GM19043 (cell line): Measurements from ENCODE around the gene KIF23.
"Not testable (repeated sequence)": the region's sequence is repeated elsewhere in the genome, so short reads cannot be mapped to it uniquely, and the experiment has no call there.

Experiments
- ATAC-seq: cut with Tn5 transposase; IDR thresholded peaks from one replicate; pipeline ENCODE4 v1.9.1; 2021; ENCODE audit warnings: low read depth; ENCODE audit not compliant: unreplicated experiment

Gene KIF23

DNA sequence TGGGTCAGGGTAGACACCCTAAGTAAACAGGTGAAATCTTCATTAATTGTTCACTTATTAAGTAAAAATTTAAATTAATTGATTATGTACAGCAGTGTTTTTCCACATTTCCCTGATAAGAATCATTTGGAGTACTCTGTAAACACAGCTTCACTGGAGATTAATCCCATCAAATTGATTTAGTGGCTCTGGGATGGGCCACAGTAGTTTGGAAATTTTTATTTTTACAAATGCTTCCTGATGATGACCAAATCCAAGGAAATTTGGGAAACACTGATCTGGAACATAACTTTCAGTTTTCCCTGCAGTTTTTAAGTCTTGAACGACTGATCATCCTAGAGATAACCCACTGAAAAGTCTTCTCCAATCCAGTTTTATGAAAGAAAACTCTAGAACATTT is 19.7 kb downstream of the KIF23 start:
- ATAC-seq = no peak

DNA sequence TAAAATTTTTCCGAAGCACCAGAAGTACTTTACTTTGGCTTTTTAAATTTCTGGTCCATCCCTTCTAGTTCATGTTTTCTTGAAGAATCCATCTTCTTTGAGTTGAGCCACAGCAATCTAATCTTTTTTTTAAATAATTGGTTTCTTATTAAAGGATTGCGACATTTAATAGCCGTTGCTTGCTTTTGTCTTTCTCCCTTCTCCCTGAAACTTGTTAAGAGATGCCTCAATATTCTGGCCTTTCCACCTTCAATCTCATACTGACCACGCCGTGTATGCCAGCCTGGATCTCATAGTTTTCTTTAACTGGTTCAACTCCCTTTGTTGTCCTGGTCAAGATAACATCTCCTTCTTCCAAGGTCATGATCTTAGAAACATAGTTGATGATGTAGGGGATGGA is 20.1 kb downstream of the KIF23 start:
- no peak for ATAC-seq

GRCh38 chr15:69434679-69435078 is 20.5 kb downstream of the KIF23 start:
- no peak for ATAC-seq

GRCh38 chr15:69435985-69436384 is 21.8 kb downstream of the KIF23 start:
- ATAC-seq = no peak

DNA sequence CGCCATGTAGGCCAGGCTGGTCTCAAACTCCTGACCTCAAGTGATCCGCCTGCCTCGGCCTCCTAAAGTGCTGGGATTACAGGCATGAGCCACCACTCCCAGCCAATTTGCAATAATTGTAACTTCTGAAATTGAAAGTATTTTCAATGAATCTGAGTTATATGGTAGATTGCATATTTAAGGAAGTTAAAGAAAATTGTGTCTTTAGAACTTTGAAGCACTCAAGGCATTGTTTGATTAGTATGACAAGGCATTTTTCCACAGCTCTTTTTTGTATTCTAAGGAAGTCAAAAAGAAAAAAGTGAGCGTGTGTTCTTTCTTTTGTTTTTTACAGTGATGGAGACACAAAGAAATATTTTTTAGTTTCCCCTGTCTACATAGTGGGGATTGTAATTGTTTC is 22.8 kb downstream of the KIF23 start:
- ATAC-seq = no peak

GRCh38 chr15:69439623-69440022 is 25.5 kb downstream of the KIF23 start:
- no peak for ATAC-seq

DNA sequence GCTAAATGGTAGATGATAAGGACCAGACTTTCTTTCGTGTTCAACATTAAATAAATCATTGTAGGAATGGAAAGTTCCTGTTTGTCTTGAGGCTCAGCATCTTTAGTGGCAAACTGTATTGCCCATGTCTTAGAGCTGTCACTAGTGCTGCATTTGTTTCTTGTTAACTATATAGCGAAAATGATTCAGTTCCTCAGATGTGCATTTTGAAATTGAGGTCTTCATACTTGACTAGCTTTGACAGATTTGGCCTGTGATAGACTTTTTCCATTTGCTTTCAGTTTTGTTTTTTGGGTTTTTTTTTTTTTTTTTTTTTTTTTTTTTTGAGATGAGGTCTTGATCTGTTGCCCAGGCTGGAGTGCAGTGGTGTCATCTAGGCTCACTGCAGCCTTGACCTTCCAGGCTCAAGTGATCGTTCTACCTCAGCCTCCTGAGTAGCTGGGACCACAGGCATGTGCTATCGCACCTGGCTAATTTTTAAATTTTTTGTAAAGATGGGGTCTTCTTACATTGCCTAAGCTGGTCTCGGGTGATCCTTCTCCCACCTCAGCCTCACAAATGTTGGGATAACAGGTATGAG is 29.0 kb downstream of the KIF23 start:
- peak; percentile 70 for ATAC-seq

DNA sequence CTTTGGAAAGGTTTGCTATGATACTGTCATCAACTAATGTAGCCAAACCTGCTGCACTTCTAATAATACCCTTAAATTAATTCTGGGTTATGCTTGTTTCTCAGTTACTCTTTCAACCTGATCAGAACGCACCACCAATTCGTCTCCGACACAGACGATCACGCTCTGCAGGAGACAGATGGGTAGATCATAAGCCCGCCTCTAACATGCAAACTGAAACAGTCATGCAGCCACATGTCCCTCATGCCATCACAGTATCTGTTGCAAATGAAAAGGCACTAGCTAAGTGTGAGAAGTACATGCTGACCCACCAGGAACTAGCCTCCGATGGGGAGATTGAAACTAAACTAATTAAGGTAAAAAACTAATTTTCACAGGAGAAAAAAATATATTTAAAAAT is 30.5 kb downstream of the KIF23 start:
- no peak for ATAC-seq

DNA sequence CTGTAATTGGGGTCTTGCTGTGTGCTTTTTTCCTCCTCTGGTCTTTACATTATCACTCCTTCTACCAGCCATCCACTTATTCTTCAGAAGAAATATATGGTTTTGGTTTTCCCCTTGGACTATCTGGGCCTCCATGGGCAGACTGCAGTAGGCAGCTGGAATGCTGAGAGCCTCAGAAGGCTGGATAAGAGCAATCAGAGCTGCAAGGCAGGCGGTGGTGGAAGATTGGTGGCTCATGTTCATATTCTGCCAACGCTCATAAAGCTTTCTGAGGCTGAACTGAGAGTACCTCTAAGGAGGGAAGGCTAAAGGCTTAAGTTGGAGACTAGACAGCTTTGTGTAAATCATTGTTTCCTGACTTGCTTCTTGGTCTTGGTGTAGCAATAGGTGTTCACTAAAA is 32.8 kb downstream of the KIF23 start:
- ATAC-seq = no peak

GRCh38 chr15:69450221-69450620 is 36.1 kb downstream of the KIF23 start:
- not testable (repeated sequence) for ATAC-seq

GRCh38 chr15:69450968-69451695 is 37.0 kb downstream of the KIF23 start:
- ATAC-seq = no peak

DNA sequence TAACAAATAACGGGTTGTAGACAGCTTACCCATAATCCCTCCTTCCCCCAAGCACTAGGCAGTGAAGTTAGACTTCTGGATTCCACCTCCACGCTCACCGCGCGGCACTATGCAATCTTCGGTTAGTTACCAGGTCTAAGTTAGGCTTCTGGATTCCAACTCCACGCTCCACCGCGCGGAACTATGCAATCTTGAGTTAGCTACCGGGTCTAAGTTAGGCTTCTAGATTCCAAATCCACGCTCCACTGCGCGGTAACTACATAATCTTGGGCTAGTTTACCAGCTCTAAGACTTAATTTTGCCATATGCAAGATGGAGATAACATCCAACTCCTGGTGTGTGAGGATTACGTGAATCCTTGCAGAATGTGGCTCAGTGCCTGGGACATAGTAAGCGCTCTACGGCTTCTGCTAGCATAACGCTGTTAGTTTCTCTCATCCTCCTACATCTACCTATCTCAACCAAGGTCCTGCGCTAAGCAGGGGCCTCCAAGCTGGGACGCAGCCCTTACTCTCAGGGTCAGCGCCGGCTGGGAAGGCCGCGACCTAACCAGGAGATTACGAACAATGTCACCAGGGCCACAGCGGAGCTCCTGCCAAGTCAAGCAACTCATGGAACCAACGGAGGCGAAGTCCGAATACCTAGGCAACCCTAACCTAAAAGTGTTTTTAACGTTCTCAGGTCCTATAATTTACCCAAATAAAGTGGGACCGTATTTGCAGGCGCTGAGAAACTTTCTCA is 38.0 kb downstream of the KIF23 start:
- ATAC-seq = peak; percentile 35

DNA sequence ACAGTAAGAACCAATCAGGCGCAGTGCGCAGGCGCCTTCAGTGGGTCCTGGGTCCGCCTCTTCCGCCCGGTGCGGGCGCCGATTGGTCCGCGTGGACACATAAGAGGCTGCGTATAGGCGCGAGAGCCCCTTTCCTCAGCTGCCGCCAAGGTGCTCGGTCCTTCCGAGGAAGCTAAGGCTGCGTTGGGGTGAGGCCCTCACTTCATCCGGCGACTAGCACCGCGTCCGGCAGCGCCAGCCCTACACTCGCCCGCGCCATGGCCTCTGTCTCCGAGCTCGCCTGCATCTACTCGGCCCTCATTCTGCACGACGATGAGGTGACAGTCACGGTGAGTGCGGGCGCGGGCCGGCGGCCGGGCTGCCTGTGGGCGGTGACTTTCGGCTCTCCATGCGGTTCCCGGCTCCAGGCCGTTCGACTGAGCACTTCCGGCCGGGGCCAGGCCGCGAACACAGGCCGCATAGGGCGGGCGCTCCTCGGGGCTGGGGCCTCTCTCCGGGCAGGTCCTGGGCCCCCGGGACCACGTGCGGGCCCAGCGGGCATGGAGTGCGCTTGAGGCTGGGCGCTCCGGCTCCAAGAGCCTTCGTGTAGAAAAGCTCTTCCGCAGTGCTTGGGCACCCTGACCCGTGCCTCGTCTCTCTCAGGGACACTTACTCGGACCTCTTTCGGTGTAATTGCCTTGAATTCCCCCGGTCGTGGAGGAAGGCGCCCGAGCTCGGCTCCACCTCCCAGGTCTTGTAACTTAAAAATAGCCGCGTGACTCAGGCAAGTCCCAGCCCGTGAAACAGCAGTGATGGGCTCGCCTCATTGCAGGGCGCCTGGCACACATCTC is 38.8 kb downstream of the KIF23 start, which contains the start of gene RPLP1:
TSS of gene RPLP1 (plus strand) at position 127 of the 830 bp plus-strand sequence. CDS start at position 258, 131 bp downstream.
- ATAC-seq = peak; percentile 83

- no peak for ATAC-seq
These were observed 40.8 kb downstream of the KIF23 start for GRCh38 chr15:69454953-69455352.

DNA sequence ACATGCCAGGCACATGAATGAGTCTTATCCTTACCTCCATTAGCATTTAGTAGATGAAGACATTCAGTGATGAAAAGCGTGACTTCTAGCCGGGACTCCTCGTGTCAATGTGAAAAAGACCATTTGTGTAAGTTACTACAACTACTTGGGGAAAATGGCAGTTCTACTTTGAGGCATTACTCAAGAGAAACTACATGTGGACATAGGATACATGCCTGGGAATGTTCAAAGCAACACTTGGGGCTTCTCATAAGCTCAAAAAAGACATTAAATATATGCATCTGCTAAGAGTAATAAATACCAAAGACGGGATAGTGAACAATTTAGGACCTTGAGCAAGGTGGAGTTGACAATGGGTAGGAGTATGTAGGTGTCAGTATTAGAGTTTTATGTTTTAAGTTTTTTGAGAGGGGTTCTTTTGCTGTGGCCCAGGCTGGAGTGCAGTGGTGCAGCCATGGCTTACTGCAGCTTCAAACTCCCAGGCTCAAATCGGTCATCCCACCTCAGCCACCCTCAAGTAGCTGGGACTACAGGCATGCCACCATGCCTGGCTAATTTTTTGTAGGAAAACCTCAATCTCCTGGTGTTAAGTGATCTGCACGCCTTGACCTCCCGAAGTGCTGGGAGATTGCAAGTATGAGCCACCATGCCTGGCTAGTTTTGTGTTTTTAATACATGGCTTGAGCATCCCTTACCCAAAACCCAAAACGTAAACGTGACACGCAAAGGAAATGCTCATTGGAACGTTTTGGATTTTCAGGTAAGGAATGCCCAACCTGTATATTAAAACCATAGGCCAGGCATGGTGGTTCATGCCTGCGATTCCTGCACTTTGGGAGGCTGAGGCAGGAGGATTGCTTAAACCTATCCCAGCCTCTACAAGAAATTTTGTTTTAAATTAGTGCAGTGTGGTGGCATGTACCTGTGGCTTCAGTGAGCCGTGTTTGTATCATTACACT is 42.3 kb downstream of the KIF23 start:
- no peak for ATAC-seq

DNA sequence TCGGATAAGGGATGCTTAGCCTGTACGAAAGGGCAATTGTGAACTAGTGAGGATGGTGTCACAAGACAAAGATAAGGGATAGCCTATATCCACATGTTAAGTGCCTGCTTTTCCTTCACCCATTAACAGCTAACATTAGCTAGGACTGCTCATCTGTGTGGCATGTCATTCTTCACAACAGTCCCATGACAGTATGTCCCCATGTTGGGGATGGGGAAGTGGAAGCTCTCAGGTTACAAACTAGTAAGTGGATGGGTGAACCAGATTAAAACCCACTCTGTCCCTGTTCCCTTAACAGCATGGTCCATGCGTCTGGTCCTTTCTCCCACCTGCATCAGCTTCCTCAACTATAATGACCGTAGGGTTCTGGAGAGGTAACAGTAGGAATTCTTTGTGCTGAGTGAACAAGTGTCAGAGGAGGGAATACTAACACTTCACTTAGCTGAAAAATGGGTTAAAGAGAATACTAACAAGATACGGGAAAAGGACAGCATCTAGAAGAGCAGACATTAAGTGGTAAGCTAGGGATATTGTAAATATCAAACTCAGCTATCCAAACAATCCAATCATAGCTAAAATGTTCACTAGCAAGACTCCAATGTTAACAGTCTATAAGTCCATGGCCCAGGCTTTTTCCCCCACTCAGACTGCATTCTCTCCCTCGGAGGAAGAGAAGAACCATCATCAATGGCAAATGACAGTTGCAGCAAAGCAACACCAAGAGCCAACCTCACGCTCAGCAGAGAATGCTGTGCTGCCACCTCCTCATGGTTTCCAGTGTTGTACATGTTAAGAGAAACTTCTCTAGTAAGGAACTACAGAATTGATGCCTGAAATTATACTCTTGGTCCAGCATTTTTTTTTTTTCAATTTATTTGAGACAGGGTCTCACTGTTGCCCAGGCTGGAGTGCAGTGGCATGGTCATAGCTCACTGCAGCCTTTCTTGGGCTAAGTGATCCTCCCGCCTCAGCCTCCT is 43.4 kb downstream of the KIF23 start:
- ATAC-seq = no peak

GRCh38 chr15:69459066-69459465 is 44.9 kb downstream of the KIF23 start:
- ATAC-seq = no peak

GRCh38 chr15:69460481-69460880 is 46.3 kb downstream of the KIF23 start:
- ATAC-seq = no peak
